ENCODE results near the gene SEPTIN12. TPM values are rescaled to one million over a fixed set of nuclear protein-coding genes. Genes with fewer than 3 reads are reported as not detected.

The SEPTIN12 gene
- total RNA-seq, 1 donor from 2014 or later: not detected

GRCh38 chr16:4798456-4798855 lies 10.3 kb upstream of the SEPTIN12 start:
- no peak for DNase-seq (ENCODE audit: low read depth)
- no peak overlapping the region for H3K4me3 ChIP-seq (ENCODE audit: low read depth, low read length)
- TF ChIP-seq CTCF (conservative IDR thresholded peaks at IDR 0.05; ENCODE audit: low read depth, low read length): no peak

GRCh38 chr16:4797805-4798252 lies 9.7 kb upstream of the SEPTIN12 start:
- H3K4me3 ChIP-seq (ENCODE audit: low read depth, low read length): no peak overlapping the region
- DNase-seq (ENCODE audit: low read depth): no peak
- no peak for TF ChIP-seq CTCF (conservative IDR thresholded peaks at IDR 0.05; ENCODE audit: low read depth, low read length)

- DNase-seq (ENCODE audit: low read depth): no peak
- no peak for TF ChIP-seq CTCF (conservative IDR thresholded peaks at IDR 0.05; ENCODE audit: low read depth, low read length)
- H3K4me3 ChIP-seq (ENCODE audit: low read depth, low read length): no peak overlapping the region
Measured at GRCh38 chr16:4796982-4797804, 9.0 kb upstream of the SEPTIN12 start.

GRCh38 chr16:4795828-4796572 lies 7.9 kb upstream of the SEPTIN12 start:
- TF ChIP-seq CTCF (conservative IDR thresholded peaks at IDR 0.05; ENCODE audit: low read depth, low read length): no peak
- no peak for DNase-seq (ENCODE audit: low read depth)
- H3K4me3 ChIP-seq (ENCODE audit: low read depth, low read length): no peak overlapping the region

GRCh38 chr16:4795181-4795827 lies 7.2 kb upstream of the SEPTIN12 start, which contains the start of gene SMIM22:
Gene SMIM22 (plus strand): TSS chr16:4795369. CDS start chr16:4795735, 366 bp downstream.
- H3K4me3 ChIP-seq (ENCODE audit: low read depth, low read length): no peak within 1 kb of the TSS
- TF ChIP-seq CTCF (conservative IDR thresholded peaks at IDR 0.05; ENCODE audit: low read depth, low read length): no peak
- DNase-seq (ENCODE audit: low read depth): no peak

- TF ChIP-seq CTCF (conservative IDR thresholded peaks at IDR 0.05; ENCODE audit: low read depth, low read length): no peak
- no peak for DNase-seq (ENCODE audit: low read depth)
- H3K4me3 ChIP-seq (ENCODE audit: low read depth, low read length): no peak overlapping the region
Measured at GRCh38 chr16:4792951-4793513, 4.9 kb upstream of the SEPTIN12 start.

Measured in epithelial cell of proximal tubule (primary cell).